AG04450 (cell line): ENCODE measurements around the gene LRRC58. TPM values are rescaled to one million over a fixed set of nuclear protein-coding genes. Genes with fewer than 3 reads are reported as not detected.

Experiments
- CTCF ChIA-PET: fragments of 300-600, 350-600 bp; formaldehyde crosslinking; extraction: SDS; loops from one replicate; lab custom pipeline; 2022; ENCODE audit warnings: antibody characterized with exemption, inconsistent platforms; lab: Charles Lee
- POLR2A ChIA-PET: fragments of 350-600 bp; formaldehyde crosslinking; extraction: SDS; loops from one replicate; lab custom pipeline; 2021; ENCODE audit warnings: antibody characterized with exemption, inconsistent platforms; lab: Yijun Ruan, JAX
- DNase-seq: peaks from one replicate; pipeline ENCODE4 v3.0.0-alpha.2; 2011; ENCODE audit warnings: low read depth, low spot score
- H3K27ac ChIP-seq: one replicate; pipeline ENCODE4 v1.5.1; 2012; ENCODE audit warnings: low read depth, low read length, control low read depth
- H3K27me3 ChIP-seq: one replicate; pipeline ENCODE4 v1.6.0; 2012; ENCODE audit warnings: low read length; ENCODE audit not compliant: control insufficient read depth, insufficient read depth
- H3K4me3 ChIP-seq: 2 replicates; pipeline ENCODE4 v1.5.1; 2011; ENCODE audit warnings: mild to moderate bottlenecking, low read depth, low read length, control low read depth
- H3K9me3 ChIP-seq: 2 replicates; pipeline ENCODE4 v1.5.1; 2012; ENCODE audit warnings: low read length; ENCODE audit not compliant: control insufficient read depth, insufficient read depth
- CTCF ChIP-seq: IDR thresholded peaks from 2 replicates; pipeline ENCODE4 v1.5.1; 2011; ENCODE audit warnings: low read depth, low read length, control low read depth, inconsistent platforms
- polyA plus RNA-seq: library from polyadenylated mRNA; depleted of rRNA; stranded (reverse); fragments of >200 nt; gene quantifications from 2 replicates; pipeline ENCODE4 v1.2.3, GENCODE V29; 2011

LRRC58 gene
- polyA plus RNA-seq, 1 experiment = 15.0 TPM

- peaks cover 11% of the 10 kb centered on the region for H3K27me3 ChIP-seq
- POLR2A ChIA-PET = no interaction called here
- no peak for TF ChIP-seq CTCF
- H3K27ac ChIP-seq = no peak overlapping the region
- H3K9me3 ChIP-seq = no peaks in the 10 kb centered on the region
- CTCF ChIA-PET = interaction anchor here (1.7 kb wide), 1 partner anchor 125 kb away, joined by 8 read pairs; no protein-coding TSS in a partner anchor
- no peak overlapping the region for H3K4me3 ChIP-seq
- DNase-seq = no peak
These were observed 19.9 kb upstream of the LRRC58 start for GRCh38 chr3:120369037-120369467.

- Histone ChIP-seq H3K4me3 (no peak overlapping the region), H3K27me3 (peaks cover 11% of the 10 kb centered on the region), H3K27ac (no peak overlapping the region), H3K9me3 (no peaks in the 10 kb centered on the region)
- ChIA-PET POLR2A (no interaction called here), CTCF (no interaction called here)
- no peak for TF ChIP-seq CTCF
- no peak for DNase-seq
These were observed 19.0 kb upstream of the LRRC58 start for GRCh38 chr3:120368172-120368571.

- peaks cover 6% of the 10 kb centered on the region for H3K27me3 ChIP-seq
- H3K27ac ChIP-seq = no peak overlapping the region
- H3K9me3 ChIP-seq = no peaks in the 10 kb centered on the region
- POLR2A ChIA-PET = no interaction called here
- H3K4me3 ChIP-seq = no peak overlapping the region
- no peak for DNase-seq
- no peak for TF ChIP-seq CTCF
- CTCF ChIA-PET = interaction anchor here (1.2 kb wide), 1 partner anchor 120 kb away, joined by 3 read pairs; no protein-coding TSS in a partner anchor
These were observed 15.7 kb upstream of the LRRC58 start for GRCh38 chr3:120364821-120365220.

GRCh38 chr3:120364101-120364500, 14.9 kb upstream of the LRRC58 start:
- no peaks in the 10 kb centered on the region for H3K9me3 ChIP-seq
- ChIA-PET CTCF (no interaction called here), POLR2A (no interaction called here)
- H3K27me3 ChIP-seq = peaks cover 6% of the 10 kb centered on the region
- TF ChIP-seq CTCF = no peak
- DNase-seq = no peak
- no peak overlapping the region for H3K27ac ChIP-seq
- H3K4me3 ChIP-seq = no peak overlapping the region

GRCh38 chr3:120357807-120358206, 8.7 kb upstream of the LRRC58 start:
- ChIA-PET POLR2A (no interaction called here), CTCF (interaction anchor here (1.3 kb wide), 1 partner anchor 59 kb away, joined by 3 read pairs; no protein-coding TSS in a partner anchor)
- Histone ChIP-seq H3K27me3 (peaks cover 16% of the 10 kb centered on the region), H3K9me3 (no peaks in the 10 kb centered on the region), H3K27ac (no peak overlapping the region), H3K4me3 (no peak overlapping the region)
- TF ChIP-seq CTCF = no peak
- no peak for DNase-seq
